Spinal cord (tissue), 10 donors: ENCODE measurements around the gene SLC11A1. TPM values are rescaled to one million over a fixed set of nuclear protein-coding genes. Genes with fewer than 3 reads are reported as not detected.
A peak's percentile ranks its signal among the peaks of the same experiment; 100 is the strongest.

ENCODE experiments used
- DNase-seq, 6 donors: peaks; one replicate each; pipeline versions ENCODE4 v3.0.0 to v3.0.0-alpha.2; 2013 to 2015; ENCODE audit warnings: low spot score in 6 of 6, low read depth in 4 of 6
- H3K27ac ChIP-seq: one replicate; pipeline ENCODE4 v1.5.1; 2013; ENCODE audit warnings: low read depth, low read length, control low read depth
- H3K27me3 ChIP-seq: one replicate; pipeline ENCODE4 v1.6.1; 2013; ENCODE audit warnings: low read length; ENCODE audit not compliant: control insufficient read depth, insufficient read depth
- H3K36me3 ChIP-seq: one replicate; pipeline ENCODE4 v1.6.1; 2013; ENCODE audit warnings: low read length; ENCODE audit not compliant: control insufficient read depth, insufficient read depth
- H3K4me1 ChIP-seq: one replicate; pipeline ENCODE4 v1.6.1; 2013; ENCODE audit warnings: low read length; ENCODE audit not compliant: control insufficient read depth, insufficient read depth
- H3K4me3 ChIP-seq: one replicate; pipeline ENCODE4 v1.5.1; 2013; ENCODE audit warnings: low read depth, low read length, control low read depth
- H3K9me3 ChIP-seq: one replicate; pipeline ENCODE4 v1.6.1; 2013; ENCODE audit warnings: low read length; ENCODE audit not compliant: control insufficient read depth, insufficient read depth
- WGBS: methylation state at CpG from one replicate; pipeline ENCODE4 v1.1.5; 2013; ENCODE audit warnings: missing lambda C conversion rate; ENCODE audit not compliant: insufficient coverage; 5-methylcytosine and 5-hydroxymethylcytosine counted together
- polyA plus RNA-seq, 2 donors: library from polyadenylated mRNA; unstranded; fragments of 120-200 nt; gene quantifications; one replicate each; pipeline ENCODE4 v1.2.1, GENCODE V29; 2013; ENCODE audit not compliant: insufficient read length in 2 of 2
- total RNA-seq, 2 donors: library from RNA; depleted of rRNA in 1 of 2; stranded (reverse); fragments of 120-200 nt in 1 of 2; fragments of >200 nt in 1 of 2; gene quantifications; one replicate each; pipeline versions ENCODE4 v1.2.3 to v1.2.4, GENCODE V29; 2013 to 2014
- donor health status: healthy.

Gene SLC11A1
- total and polyA plus RNA-seq, 4 donors: 1.5 to 5.0 (median 2.9) TPM

DNA sequence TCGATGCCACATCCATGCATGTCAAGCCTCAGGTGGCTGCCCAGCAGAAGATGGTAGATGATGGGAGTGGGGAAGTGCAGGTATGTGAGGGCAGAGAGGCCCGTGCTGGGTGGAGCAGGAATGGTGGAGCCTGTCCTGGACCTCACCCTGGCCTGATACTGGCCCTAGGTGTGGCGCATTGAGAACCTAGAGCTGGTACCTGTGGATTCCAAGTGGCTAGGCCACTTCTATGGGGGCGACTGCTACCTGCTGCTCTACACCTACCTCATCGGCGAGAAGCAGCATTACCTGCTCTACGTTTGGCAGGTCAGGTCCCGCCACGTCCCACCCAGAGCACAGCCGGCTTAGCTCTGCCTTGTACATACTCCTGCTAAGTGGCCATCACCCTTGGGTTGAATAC, 49.8 kb downstream of the SLC11A1 start:
- WGBS: 85% methylated on average over 10 of the region's 10 CpGs
- Histone ChIP-seq H3K9me3 (no peaks in the 10 kb centered on the region), H3K27ac (no peak overlapping the region), H3K4me3 (no peak overlapping the region), H3K36me3 (no peaks in the 10 kb centered on the region), H3K27me3 (peaks cover 2% of the 10 kb centered on the region), H3K4me1 (no peaks in the 10 kb centered on the region)
- DNase-seq: no peak

DNA sequence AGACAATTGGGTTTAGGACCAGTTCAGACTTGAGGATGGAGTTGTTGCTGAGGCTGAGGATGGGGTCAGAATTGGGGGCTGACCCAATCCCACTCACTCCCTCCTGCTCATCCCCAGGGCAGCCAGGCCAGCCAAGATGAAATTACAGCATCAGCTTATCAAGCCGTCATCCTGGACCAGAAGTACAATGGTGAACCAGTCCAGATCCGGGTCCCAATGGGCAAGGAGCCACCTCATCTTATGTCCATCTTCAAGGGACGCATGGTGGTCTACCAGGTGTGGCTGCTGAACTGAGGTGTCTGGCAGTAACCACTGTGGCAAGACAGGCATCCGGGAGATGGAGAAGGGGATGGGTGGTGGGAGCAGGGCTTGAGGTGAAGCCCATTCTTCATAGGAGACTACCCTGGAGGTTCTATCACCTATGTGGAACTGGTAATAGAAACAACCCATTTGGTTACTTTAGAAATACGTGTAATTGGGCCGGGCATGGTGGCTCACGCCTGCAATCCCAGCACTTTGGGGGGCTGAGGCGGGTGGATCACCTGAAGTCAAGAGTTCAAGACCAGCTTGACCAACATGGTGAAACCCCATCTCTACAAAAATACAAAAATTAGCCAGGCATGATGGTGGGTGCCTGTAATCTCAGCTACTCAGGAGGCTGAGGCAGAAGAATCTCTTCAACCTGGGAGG, 50.7 kb downstream of the SLC11A1 start:
- 98% methylated on average over 8 of the region's 8 CpGs for WGBS
- DNase-seq: no peak
- peaks cover 2% of the 10 kb centered on the region for H3K27me3 ChIP-seq
- no peak overlapping the region for H3K4me3 ChIP-seq
- no peaks in the 10 kb centered on the region for H3K36me3 ChIP-seq
- no peak overlapping the region for H3K27ac ChIP-seq
- no peaks in the 10 kb centered on the region for H3K9me3 ChIP-seq
- H3K4me1 ChIP-seq: no peaks in the 10 kb centered on the region

DNA sequence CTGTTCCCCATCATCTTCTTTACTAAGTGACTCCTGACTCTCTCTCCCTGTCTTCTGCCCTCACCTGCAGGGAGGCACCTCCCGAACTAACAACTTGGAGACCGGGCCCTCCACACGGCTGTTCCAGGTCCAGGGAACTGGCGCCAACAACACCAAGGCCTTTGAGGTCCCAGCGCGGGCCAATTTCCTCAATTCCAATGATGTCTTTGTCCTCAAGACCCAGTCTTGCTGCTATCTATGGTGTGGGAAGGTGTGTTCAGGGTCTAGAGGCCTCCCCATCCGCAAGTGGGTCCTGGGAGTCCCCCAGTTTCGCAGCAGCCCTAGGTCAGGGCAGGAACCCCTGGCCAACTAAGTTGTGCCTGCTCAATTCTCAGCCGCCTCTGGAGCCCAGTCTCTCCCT, 52.4 kb downstream of the SLC11A1 start:
- Histone ChIP-seq H3K36me3 (no peaks in the 10 kb centered on the region), H3K4me1 (peaks cover 3% of the 10 kb centered on the region), H3K4me3 (no peak overlapping the region), H3K27me3 (peaks cover 2% of the 10 kb centered on the region), H3K9me3 (no peaks in the 10 kb centered on the region), H3K27ac (no peak overlapping the region)
- 91% methylated on average over 9 of the region's 9 CpGs for WGBS
- no peak for DNase-seq

DNA sequence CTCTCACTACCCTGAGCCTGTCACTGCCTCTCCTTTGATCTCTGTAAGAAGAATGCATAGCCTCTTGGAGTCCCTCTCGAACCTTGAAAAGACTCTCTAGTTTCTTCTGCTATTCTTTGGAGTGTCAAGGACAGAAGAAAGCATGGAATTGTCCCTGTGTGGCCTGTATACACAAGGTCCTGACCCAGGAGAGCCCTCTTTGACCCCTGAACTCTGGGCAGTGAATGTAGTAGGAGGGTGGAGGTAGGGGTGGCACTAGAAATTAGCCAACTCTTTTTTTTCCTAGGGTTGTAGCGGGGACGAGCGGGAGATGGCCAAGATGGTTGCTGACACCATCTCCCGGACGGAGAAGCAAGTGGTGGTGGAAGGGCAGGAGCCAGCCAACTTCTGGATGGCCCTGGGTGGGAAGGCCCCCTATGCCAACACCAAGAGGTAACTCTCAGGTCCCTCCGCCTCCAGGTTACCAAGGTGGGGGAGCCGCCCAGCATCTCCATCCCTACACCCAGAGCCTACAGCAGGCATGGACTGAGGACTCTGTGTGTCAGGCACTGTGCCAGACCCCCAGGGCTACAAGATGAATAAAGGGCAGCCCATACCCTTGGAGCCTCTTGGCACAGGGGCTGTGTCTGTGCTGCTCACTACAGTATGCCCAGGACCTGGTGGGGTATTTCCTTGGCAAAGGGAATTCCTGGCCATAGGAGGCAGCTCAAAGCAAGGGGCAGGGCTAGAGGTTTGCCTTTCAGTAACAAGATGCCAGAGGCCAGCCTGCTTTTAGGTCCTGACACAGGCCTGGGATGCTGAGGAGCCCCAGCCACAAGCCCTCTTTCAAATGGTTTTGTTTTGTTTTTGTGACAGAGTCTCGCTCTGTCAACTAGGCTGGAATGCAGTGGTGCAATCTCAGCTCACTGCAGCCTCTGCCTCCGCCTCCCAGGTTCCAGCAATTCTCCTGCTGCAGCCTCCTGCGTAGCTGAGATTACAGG, 53.2 kb downstream of the SLC11A1 start:
- H3K4me1 ChIP-seq: peaks cover 3% of the 10 kb centered on the region
- H3K36me3 ChIP-seq: no peaks in the 10 kb centered on the region
- no peak overlapping the region for H3K27ac ChIP-seq
- H3K9me3 ChIP-seq: no peaks in the 10 kb centered on the region
- 75% methylated on average over 9 of the region's 11 CpGs for WGBS
- no peak for DNase-seq
- no peak overlapping the region for H3K4me3 ChIP-seq
- peaks cover 2% of the 10 kb centered on the region for H3K27me3 ChIP-seq

DNA sequence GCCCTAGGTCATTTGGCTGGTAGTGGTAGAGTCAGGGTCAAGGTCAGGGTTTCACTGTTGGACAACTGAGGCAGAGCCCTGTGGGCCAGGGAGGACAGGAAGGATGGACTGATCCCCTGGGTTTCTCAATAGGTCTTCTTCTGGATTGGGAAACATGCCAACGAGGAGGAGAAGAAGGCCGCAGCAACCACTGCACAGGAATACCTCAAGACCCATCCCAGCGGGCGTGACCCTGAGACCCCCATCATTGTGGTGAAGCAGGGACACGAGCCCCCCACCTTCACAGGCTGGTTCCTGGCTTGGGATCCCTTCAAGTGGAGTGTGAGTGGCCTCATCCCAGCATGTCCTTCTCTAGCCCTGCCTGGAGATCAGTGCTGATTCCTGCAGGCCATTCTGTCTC, 54.9 kb downstream of the SLC11A1 start:
- no peaks in the 10 kb centered on the region for H3K36me3 ChIP-seq
- no peak for DNase-seq

DNA sequence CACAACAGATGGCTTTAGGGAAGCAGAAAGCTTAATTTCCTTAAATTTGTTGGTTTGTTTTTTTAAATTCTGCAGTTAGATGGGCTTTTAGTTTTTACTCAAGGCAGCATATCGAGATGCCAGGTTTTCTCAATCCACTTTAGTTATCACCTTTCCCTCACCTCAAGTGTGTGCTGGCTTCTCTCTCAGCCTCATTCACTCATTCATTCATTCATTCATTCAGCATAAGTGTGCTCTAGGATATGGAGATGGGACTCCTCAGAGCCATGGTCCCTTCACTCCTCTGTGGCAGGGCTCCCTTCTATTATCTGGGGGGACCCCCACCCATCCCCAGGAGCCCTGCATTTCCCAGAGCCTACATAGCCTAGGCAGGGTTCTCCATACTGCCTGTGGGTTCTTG, 55.9 kb downstream of the SLC11A1 start:
- no peaks in the 10 kb centered on the region for H3K9me3 ChIP-seq
- DNase-seq: no peak
- H3K27ac ChIP-seq: no peak overlapping the region
- no peak overlapping the region for H3K4me3 ChIP-seq
- peaks cover 3% of the 10 kb centered on the region for H3K4me1 ChIP-seq
- H3K36me3 ChIP-seq: no peaks in the 10 kb centered on the region
- no CpG with 5 or more reads among the region's 1 CpG for WGBS
- peaks cover 2% of the 10 kb centered on the region for H3K27me3 ChIP-seq

More for the DNA sequence above, 54.9 kb downstream of the SLC11A1 start:
- WGBS: 74% methylated on average over 2 of the region's 5 CpGs
- Histone ChIP-seq H3K27me3 (peaks cover 2% of the 10 kb centered on the region), H3K27ac (no peak overlapping the region), H3K9me3 (no peaks in the 10 kb centered on the region), H3K4me3 (no peak overlapping the region), H3K4me1 (peaks cover 3% of the 10 kb centered on the region)

DNA sequence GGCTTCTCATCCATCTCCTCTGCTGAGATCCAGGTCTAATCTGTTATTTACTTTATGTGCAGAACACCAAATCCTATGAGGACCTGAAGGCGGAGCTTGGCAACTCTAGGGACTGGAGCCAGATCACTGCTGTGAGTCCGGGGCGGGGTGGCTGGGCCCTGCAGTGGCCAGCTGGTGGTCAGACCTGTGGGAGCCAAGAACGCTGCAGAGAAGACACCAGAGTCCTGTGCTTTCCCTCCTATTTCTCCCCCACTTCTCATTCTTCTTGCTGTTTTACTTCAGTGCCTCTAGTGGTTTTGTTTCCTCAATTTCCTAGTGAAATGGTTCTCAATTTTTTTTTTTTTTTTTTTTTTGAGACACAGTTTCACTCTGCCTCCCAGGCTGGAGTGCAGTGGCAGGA, 56.5 kb downstream of the SLC11A1 start:
- Histone ChIP-seq H3K9me3 (no peaks in the 10 kb centered on the region), H3K27me3 (peaks cover 2% of the 10 kb centered on the region), H3K4me3 (no peak overlapping the region), H3K27ac (no peak overlapping the region), H3K4me1 (peaks cover 3% of the 10 kb centered on the region), H3K36me3 (no peaks in the 10 kb centered on the region)
- DNase-seq: peak in 1 of 6 donors; percentile 31
- WGBS: 79% methylated on average over 3 of the region's 4 CpGs

DNA sequence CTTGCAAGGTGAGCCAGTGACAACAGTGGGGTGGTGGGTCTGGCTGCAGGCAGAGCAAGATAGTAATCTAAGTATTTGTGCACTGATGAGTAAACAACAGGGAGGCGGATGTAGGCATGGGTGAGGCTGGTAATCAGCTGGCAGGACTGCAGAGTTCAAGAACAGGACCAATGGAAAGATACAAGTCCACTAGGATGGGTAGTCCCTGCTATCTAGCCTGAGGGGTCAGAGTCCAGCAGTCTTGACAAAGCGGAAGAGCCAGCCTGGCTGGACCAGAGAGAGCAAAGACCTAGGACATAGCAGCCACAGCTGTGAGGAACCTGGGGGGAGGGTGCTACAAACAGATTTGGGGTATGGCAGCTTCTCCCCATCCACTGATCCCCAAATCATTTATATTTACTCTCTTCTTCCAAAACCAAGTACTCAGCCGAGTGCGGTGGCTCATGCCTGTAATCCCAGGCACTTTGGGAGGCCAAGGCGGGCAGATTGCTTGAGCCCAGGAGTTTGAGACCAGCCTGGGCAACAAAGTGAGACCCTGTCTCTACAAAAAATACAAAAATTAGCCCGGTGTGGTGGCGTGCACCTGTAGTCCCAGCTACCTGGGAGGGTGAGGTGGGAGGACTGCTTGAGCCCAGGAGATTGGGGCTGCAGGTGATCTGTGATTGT, 62.8 kb downstream of the SLC11A1 start:
- no peaks in the 10 kb centered on the region for H3K9me3 ChIP-seq
- H3K27me3 ChIP-seq: no peaks in the 10 kb centered on the region
- WGBS: 95% methylated on average over 4 of the region's 7 CpGs
- no peak for DNase-seq
- peaks cover 13% of the 10 kb centered on the region for H3K36me3 ChIP-seq
- H3K4me1 ChIP-seq: no peaks in the 10 kb centered on the region
- H3K27ac ChIP-seq: no peak overlapping the region
- no peak overlapping the region for H3K4me3 ChIP-seq

DNA sequence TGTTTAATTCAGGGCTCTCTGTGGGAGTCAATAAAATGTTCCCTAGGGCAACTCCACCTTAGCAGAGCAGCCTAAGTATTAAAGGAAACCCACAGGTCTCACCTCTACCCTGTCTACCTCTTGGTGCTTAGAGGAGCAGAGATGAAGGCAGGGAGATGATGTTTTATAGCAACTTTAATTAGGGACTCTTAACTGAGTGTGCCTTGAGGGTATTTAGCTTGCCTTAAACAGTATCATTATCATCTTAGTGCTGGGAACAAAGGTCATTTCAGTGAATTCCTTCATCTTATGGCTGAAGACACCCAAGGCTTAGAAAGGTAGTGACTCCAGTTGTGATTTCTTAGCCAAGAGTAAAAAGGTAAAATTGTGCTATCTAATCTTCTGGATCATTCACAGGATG, 63.5 kb downstream of the SLC11A1 start:
- Histone ChIP-seq H3K4me3 (no peak overlapping the region), H3K4me1 (no peaks in the 10 kb centered on the region), H3K27ac (no peak overlapping the region), H3K36me3 (peaks cover 13% of the 10 kb centered on the region), H3K9me3 (no peaks in the 10 kb centered on the region), H3K27me3 (no peaks in the 10 kb centered on the region)
- no peak for DNase-seq
